GM12878 (cell line): ENCODE results near the gene FLII. TPM values are rescaled to one million over a fixed set of nuclear protein-coding genes. Genes with fewer than 3 reads are reported as not detected.

Experiments
- ATAC-seq: fragments of 200-7000 bp; cut with Tn5 transposase; 3 replicates; pipeline ENCODE4 v1.9.1; 2020; ENCODE audit warnings: mild to moderate bottlenecking, moderate library complexity
- BruUV-seq: library from RNA; stranded (reverse); fragments of 400-500 nt; replicated peaks from 2 replicates; lab custom pipeline; 2021; lab: Mats Ljungman, UMichigan
- CTCF ChIA-PET: fragments of 300-600 bp; sonication (Branson Sonifier 250); formaldehyde crosslinking; extraction: SDS; loops from one replicate; lab custom pipeline; 2021; ENCODE audit warnings: inconsistent platforms; lab: Yijun Ruan, JAX
- POLR2A ChIA-PET: fragments of 350-600 bp; formaldehyde crosslinking; extraction: SDS; loops from one replicate; lab custom pipeline; 2021; ENCODE audit warnings: inconsistent platforms; lab: Charles Lee
- RAD21 ChIA-PET: fragments of 300-600 bp; sonication (Branson Sonifier 250); formaldehyde crosslinking; loops from one replicate; lab custom pipeline; 2023; ENCODE audit warnings: antibody characterized with exemption; ENCODE audit not compliant: unreplicated experiment; lab: Charles Lee
- SMC1A ChIA-PET: fragments of 300-600 bp; sonication (Branson Sonifier 250); formaldehyde crosslinking; loops from one replicate; lab custom pipeline; 2023; ENCODE audit not compliant: unreplicated experiment, uncharacterized antibody; lab: Charles Lee
- DNase-seq: peaks from one replicate; pipeline ENCODE4 v3.0.0-alpha.2; 2011; ENCODE audit warnings: low read depth, low spot score
- FAIRE-seq: peaks from 3 replicates; lab custom pipeline; 2011; peaks lifted over from hg19 to GRCh38; lab: Jason Lieb, UNC
- H2AFZ ChIP-seq: 2 replicates; pipeline ENCODE4 v1.6.0; 2011; ENCODE audit warnings: low read depth, low read length, control low read depth; ENCODE audit not compliant: control insufficient read depth
- H3K27ac ChIP-seq: 2 replicates; pipeline ENCODE4 v1.5.1; 2011; ENCODE audit warnings: control low read depth; ENCODE audit not compliant: control insufficient read depth, insufficient read depth
- H3K27me3 ChIP-seq, 2 experiments: replicated peaks in 1 of 2; 2 replicates each; pipeline versions ENCODE4 v1.6.0 to v1.6.1; 2011; ENCODE audit warnings: low read length in 1 of 2; ENCODE audit not compliant: control insufficient read depth in 2 of 2, insufficient read depth in 2 of 2
- H3K36me3 ChIP-seq, 2 experiments: 2 replicates each; pipeline ENCODE4 v1.5.1; 2011; ENCODE audit warnings: low read length in 1 of 2; ENCODE audit not compliant: control insufficient read depth in 2 of 2, insufficient read depth in 2 of 2
- H3K4me1 ChIP-seq: 2 replicates; pipeline ENCODE4 v1.6.1; 2011; ENCODE audit warnings: mild to moderate bottlenecking, low read length, moderate library complexity, mixed read lengths; ENCODE audit not compliant: control insufficient read depth, insufficient read depth
- H3K4me2 ChIP-seq: 2 replicates; pipeline ENCODE4 v1.6.0; 2011; ENCODE audit warnings: control low read depth; ENCODE audit not compliant: control insufficient read depth, insufficient read depth
- H3K4me3 ChIP-seq: fragments of 200-600 bp; sonication (generic); 2 replicates; pipeline ENCODE4 v1.5.1; 2016
- H3K79me2 ChIP-seq: 2 replicates; pipeline ENCODE4 v1.6.0; 2011; ENCODE audit warnings: low read length; ENCODE audit not compliant: control insufficient read depth, insufficient read depth
- H3K9ac ChIP-seq: 2 replicates; pipeline ENCODE4 v1.8.0; 2011; ENCODE audit warnings: low read length, control low read depth, mixed read lengths; ENCODE audit not compliant: control insufficient read depth, insufficient read depth
- H3K9me3 ChIP-seq: replicated peaks from 3 replicates; pipeline ENCODE4 v1.5.1; 2011; ENCODE audit warnings: mild to moderate bottlenecking, low read length; ENCODE audit not compliant: control insufficient read depth, insufficient read depth
- H4K20me1 ChIP-seq: 2 replicates; pipeline ENCODE4 v1.6.0; 2011; ENCODE audit not compliant: control insufficient read depth, insufficient read depth
- CEBPB ChIP-seq, 2 experiments: fragments of 150-350 bp in 1 of 2; IDR thresholded peaks; 2 replicates each; pipeline ENCODE4 v1.6.1; 2012 to 2014; ENCODE audit warnings: low read depth in 2 of 2, low read length in 2 of 2, borderline replicate concordance in 1 of 2, inconsistent platforms in 1 of 2
- CHD1 ChIP-seq: IDR thresholded peaks from 2 replicates; pipeline ENCODE4 v1.6.1; 2012; ENCODE audit warnings: low read depth, low read length, improper control_type of control experiment
- CHD4 ChIP-seq: fragments of 200-600 bp; sonication (generic); IDR thresholded peaks from 2 replicates; pipeline ENCODE4 v1.6.1; 2016; ENCODE audit warnings: mild to moderate bottlenecking
- CREB1 ChIP-seq: IDR thresholded peaks from 2 replicates; pipeline ENCODE4 v1.6.1; 2012; ENCODE audit warnings: low read depth, mild to moderate bottlenecking, inconsistent platforms
- E2F4 ChIP-seq: IDR thresholded peaks from 2 replicates; pipeline ENCODE4 v1.6.1; 2012; ENCODE audit warnings: low read depth, low read length, improper control_type of control experiment
- FOS ChIP-seq: IDR thresholded peaks from 3 replicates; pipeline ENCODE4 v1.6.1; 2011; ENCODE audit warnings: borderline replicate concordance; ENCODE audit not compliant: insufficient read length; ENCODE audit errors: extremely low read depth
- IRF4 ChIP-seq: IDR thresholded peaks from 2 replicates; pipeline ENCODE4 v1.6.1; 2011; ENCODE audit warnings: low read depth, low read length
- PKNOX1 ChIP-seq: fragments of 450-650 bp; IDR thresholded peaks from 2 replicates; pipeline ENCODE4 v1.6.1; 2016; ENCODE audit warnings: mild to moderate bottlenecking
- POLR2A ChIP-seq: IDR thresholded peaks from 2 replicates; pipeline ENCODE4 v1.6.1; 2011; ENCODE audit warnings: low read depth, mild to moderate bottlenecking, low read length
- RB1 ChIP-seq: fragments of 450-650 bp; formaldehyde crosslinking; IDR thresholded peaks from 2 replicates; pipeline ENCODE4 v1.6.1; 2017; ENCODE audit warnings: mild to moderate bottlenecking, borderline replicate concordance
- REST ChIP-seq: IDR thresholded peaks from 2 replicates; pipeline ENCODE4 v1.6.1; 2012; ENCODE audit warnings: mild to moderate bottlenecking, low read depth, low read length
- RFX5 ChIP-seq: IDR thresholded peaks from 2 replicates; pipeline ENCODE4 v1.6.1; 2011; ENCODE audit warnings: low read depth, low read length, improper control_type of control experiment
- SIX5 ChIP-seq: IDR thresholded peaks from 2 replicates; pipeline ENCODE4 v1.6.1; 2011; ENCODE audit warnings: mild to moderate bottlenecking, low read depth, low read length, moderate library complexity; ENCODE audit not compliant: severe bottlenecking
- TAF1 ChIP-seq: IDR thresholded peaks from 2 replicates; pipeline ENCODE4 v1.6.1; 2011; ENCODE audit warnings: mild to moderate bottlenecking, low read depth, low read length, borderline replicate concordance
- TCF7 ChIP-seq: IDR thresholded peaks from 2 replicates; pipeline ENCODE4 v1.6.1; 2014; ENCODE audit warnings: antibody characterized with exemption, borderline replicate concordance
- ZSCAN29 ChIP-seq: fragments of 450-650 bp; IDR thresholded peaks from 2 replicates; pipeline ENCODE4 v1.6.1; 2017; ENCODE audit warnings: mild to moderate bottlenecking, moderate library complexity
- WGBS: methylation state at CpG from one replicate; pipeline ENCODE4 v1.1.6; 2016; ENCODE audit warnings: low lambda C conversion rate; ENCODE audit not compliant: insufficient replicate concordance, insufficient coverage; ENCODE audit errors: missing lambda C conversion rate; 5-methylcytosine and 5-hydroxymethylcytosine counted together
- in situ Hi-C: fragments of 300-500 bp; cut with MboI; formaldehyde crosslinking; loops from 9 replicates; pipeline ENCODE4 v1.14.3; 2018; ENCODE audit warnings: mixed read lengths
- intact Hi-C: fragments of 100-400 bp; cut with micrococcal nuclease; formaldehyde crosslinking; loops from one replicate; pipeline ENCODE4 v1.14.2; 2022; ENCODE audit not compliant: unreplicated experiment
- polyA plus RNA-seq, 11 experiments: library from polyadenylated mRNA; depleted of rRNA in 4 of 11; unstranded in 6 of 11; stranded (reverse) in 5 of 11; fragments of >200 nt; fragmentation: Nextera tagmentation in 4 of 11; fragmentation: Illumina TruSeq in 1 of 11; extraction: Ambion mirVana in 4 of 11; extraction: Trizol in 1 of 11; gene quantifications; 1 replicate in 1 of 11; 2 replicates in 10 of 11; pipeline versions ENCODE4 v1.2.1 to v1.2.3, GENCODE V29; 2011 to 2016; ENCODE audit warnings: inconsistent platforms in 2 of 11, missing spikeins in 2 of 11, low read depth in 1 of 11
- total RNA-seq, 4 experiments: library from RNA; depleted of rRNA in 3 of 4; stranded (reverse); fragments of >200 nt in 3 of 4; fragmentation: Illumina TruSeq in 1 of 4; extraction: Trizol in 1 of 4; gene quantifications; 2 replicates each; pipeline versions ENCODE4 v1.2.1 to v1.2.3, GENCODE V29; 2013 to 2021
- TF ChIP-seq, protein P1 (sequence below): IDR thresholded peaks from 2 replicates; pipeline ENCODE4 v1.6.1; 2012; ENCODE audit warnings: low read length, inconsistent platforms
- TF ChIP-seq, protein P2 (sequence below): IDR thresholded peaks from 2 replicates; pipeline ENCODE4 v1.6.1; 2011; ENCODE audit warnings: borderline replicate concordance, low read depth, mild to moderate bottlenecking, moderate library complexity, mixed read lengths, low read length; ENCODE audit not compliant: insufficient read depth; ENCODE audit errors: extremely low read length

FLII gene
- total and polyA plus RNA-seq, 10 of the 15 experiments (the other 5 are each of a cell fraction or from before 2014, with no cell fraction given), result 22.2 to 200 (median 121) TPM

DNA sequence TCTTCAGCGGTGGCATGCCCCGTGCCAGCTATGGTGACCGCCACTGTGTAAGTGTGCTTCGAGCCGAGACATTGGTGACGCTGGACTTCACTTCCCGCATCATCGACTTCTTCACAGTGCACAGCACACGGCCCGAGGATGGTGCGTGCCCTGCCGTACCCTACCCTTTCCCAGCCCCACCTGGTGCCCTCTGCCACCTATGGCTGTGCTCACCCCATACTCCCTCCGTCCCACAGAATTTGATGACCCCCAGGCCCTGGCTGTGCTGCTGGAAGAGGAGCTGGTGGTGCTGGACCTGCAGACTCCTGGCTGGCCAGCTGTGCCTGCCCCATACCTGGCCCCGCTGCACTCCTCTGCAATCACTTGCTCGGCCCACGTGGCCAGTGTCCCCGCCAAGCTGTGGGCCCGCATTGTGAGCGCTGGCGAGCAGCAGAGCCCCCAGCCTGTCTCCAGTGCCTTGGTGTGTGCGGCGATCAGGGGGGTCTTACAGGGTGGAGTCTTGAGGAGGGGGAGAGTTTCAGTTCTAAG, 23.6 kb downstream of the FLII start:
- Histone ChIP-seq H3K79me2 (no peaks in the 10 kb centered on the region), H3K9ac (no peak overlapping the region), H3K27ac (no peak overlapping the region), H3K4me2 (no peak overlapping the region), H3K9me3 (no peaks in the 10 kb centered on the region), H3K4me3 (no peak overlapping the region), H3K4me1 (no peaks in the 10 kb centered on the region), H2AFZ (no peak overlapping the region), H3K36me3 (no peaks in the 10 kb centered on the region), H4K20me1 (no peaks in the 10 kb centered on the region), H3K27me3 (no peaks in the 10 kb centered on the region)
- CTCF ChIA-PET, result no interaction called here
- no peak for DNase-seq
- BruUV-seq, result no TSS peak
- SMC1A ChIA-PET, result no interaction called here
- no peak for ATAC-seq
- in situ Hi-C loops (no loop called here), intact Hi-C loops (no loop called here)
- FAIRE-seq, result no peak
- RAD21 ChIA-PET, result no interaction called here
- TF ChIP-seq E2F4 (no peak), POLR2A (no peak), IRF4 (no peak), TCF7 (no peak), CREB1 (no peak), REST (no peak), RFX5 (no peak), FOS (no peak), ZSCAN29 (no peak), TAF1 (no peak), SIX5 (no peak), RB1 (no peak), CHD4 (no peak), CEBPB (IDR thresholded peaks at IDR 0.05; ENCODE audit: borderline replicate concordance in 1 of 2, low read depth in 2 of 2, low read length in 2 of 2) (no peak), PKNOX1 (no peak), CHD1 (no peak)
- TF ChIP-seq, protein P1, sequence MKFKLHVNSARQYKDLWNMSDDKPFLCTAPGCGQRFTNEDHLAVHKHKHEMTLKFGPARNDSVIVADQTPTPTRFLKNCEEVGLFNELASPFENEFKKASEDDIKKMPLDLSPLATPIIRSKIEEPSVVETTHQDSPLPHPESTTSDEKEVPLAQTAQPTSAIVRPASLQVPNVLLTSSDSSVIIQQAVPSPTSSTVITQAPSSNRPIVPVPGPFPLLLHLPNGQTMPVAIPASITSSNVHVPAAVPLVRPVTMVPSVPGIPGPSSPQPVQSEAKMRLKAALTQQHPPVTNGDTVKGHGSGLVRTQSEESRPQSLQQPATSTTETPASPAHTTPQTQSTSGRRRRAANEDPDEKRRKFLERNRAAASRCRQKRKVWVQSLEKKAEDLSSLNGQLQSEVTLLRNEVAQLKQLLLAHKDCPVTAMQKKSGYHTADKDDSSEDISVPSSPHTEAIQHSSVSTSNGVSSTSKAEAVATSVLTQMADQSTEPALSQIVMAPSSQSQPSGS, result no peak
- TF ChIP-seq, protein P2, sequence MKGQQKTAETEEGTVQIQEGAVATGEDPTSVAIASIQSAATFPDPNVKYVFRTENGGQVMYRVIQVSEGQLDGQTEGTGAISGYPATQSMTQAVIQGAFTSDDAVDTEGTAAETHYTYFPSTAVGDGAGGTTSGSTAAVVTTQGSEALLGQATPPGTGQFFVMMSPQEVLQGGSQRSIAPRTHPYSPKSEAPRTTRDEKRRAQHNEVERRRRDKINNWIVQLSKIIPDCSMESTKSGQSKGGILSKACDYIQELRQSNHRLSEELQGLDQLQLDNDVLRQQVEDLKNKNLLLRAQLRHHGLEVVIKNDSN, result no peak
- WGBS, result 82% methylated on average over 22 of the region's 22 CpGs
- POLR2A ChIA-PET, result no interaction called here
